HG03135 (cell line): ENCODE data around the gene GADD45GIP1.

Experiments
- ATAC-seq: cut with Tn5 transposase; IDR thresholded peaks from one replicate; pipeline ENCODE4 v1.9.1; 2021; ENCODE audit warnings: mild to moderate bottlenecking, moderate library complexity; ENCODE audit not compliant: unreplicated experiment

The GADD45GIP1 gene

DNA sequence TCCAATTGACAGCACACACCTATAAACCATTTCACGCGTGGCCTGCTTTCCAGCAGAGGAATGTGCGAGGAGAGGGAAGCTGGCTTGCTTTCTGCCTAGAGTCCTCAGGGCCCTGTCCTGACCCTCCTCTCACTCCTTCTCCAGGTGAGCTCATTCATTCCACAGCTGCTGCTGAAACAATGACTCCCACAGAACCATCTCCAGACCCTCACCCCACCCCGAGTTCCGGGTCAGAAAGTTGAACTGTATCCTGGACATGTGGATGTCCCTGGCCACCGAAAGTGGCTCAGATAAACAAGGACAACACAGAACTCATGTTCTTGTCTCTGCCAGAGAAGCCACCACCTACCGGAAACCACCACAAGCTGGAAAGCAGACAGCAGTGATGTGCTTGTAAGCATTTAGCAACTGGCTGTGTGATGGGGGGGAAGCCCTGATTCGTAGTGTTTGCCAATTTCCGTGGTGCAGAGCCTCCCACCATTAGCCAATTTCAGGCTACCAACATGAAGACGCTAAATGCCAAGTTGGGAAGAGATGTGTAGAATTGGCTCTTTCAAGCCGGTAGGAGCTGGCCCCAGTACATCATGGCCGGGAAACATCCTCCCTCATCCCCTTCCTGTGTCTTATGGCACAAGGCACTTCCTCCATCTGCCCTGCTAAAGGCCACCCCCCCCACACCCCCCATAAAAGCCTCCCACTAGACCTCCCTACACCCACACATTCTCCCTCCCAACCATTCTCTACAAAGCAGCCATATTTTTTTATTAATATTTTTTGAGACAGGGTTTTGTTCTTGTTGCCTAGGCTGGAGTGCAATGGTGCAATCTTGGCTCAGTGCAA lies 43.0 kb downstream of the GADD45GIP1 start:
- ATAC-seq, result no peak

DNA sequence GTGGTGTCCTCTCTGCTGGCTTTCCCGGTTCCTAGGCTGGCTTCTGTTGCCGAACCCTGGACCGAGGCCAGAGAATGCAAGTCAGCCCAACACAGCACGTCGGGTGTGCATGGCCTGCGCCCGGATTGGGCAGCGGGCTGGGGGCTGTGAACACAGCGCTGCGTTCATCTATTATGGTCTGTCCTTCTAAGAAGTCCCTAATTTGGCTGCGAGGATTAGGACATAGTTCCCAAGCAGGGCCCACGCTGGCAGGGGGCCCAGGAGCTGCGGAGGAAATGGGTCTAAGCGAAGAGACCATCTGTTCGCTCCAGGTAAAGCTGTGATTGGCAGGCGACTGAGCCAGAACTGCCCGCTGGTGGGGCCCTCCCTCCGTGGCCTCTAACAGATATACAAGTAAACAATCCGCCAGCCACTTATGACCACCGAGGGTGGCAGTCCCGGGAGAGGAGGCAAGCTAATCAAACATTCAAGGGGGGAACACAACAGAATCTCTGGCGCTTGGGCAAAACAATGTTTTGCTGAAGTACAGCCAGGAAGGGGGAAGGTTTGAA lies 43.9 kb downstream of the GADD45GIP1 start:
- no peak for ATAC-seq

DNA sequence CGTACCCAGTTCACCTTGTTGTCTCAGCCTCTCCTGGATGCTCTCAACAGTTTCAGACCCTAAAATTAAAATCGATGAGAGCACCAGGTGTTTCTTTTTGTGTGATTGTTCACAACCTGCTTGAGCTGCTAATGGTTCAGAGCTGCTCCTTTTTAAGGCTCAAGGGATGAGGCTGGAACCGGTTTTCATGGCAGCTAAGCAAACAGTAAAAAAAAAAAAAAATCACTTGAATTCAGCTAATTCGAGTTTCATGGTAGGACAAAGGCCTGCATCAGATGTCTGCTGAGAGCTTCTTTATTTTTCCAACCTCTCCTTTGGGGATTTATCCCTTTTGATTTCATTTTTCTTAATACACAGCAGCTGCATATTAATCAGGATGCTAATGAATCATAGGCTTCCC lies 44.5 kb downstream of the GADD45GIP1 start:
- no peak for ATAC-seq

DNA sequence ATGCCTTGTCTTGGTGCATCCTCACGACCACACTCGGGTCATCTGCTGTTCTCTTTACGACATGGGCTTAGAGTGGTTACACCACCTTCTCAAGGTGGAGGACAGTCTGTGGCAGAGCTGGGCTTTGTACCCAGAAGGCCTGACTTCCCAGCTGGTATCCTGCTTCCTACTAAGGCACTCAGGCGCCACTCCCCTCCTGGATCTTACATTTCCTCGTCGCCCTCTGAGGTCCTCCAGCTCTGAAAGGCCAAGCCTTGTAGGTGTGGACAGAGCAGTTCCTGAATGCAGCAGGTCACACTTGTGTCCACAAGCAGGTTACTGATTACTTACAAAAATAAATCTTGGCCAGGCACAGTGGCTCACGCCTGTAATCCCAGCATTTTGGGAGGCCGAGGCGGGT lies 49.9 kb downstream of the GADD45GIP1 start:
- ATAC-seq, result no peak
